Neural cell (in vitro differentiated cells): ENCODE measurements around the gene DCP1A. TPM values are rescaled to one million over a fixed set of nuclear protein-coding genes. Genes with fewer than 3 reads are reported as not detected.

Experiments
- H2AFZ ChIP-seq: fragments of 200-600, 300-800 bp; sonication (generic), shearing (Covaris generic); 2 replicates; pipeline ENCODE4 v1.6.0; 2014; ENCODE audit warnings: low read depth, mild to moderate bottlenecking, antibody characterized with exemption, low read length, moderate library complexity
- H3F3A ChIP-seq: fragments of 200-600 bp; shearing (Covaris generic); 2 replicates; pipeline ENCODE4 v1.6.1; 2016; ENCODE audit warnings: mild to moderate bottlenecking, moderate library complexity, mixed read lengths, antibody characterized with exemption, low read length; ENCODE audit not compliant: insufficient read depth, poor library complexity, severe bottlenecking
- H3K27ac ChIP-seq: fragments of 200-600, 300-800 bp; sonication (generic), shearing (Covaris generic); 2 replicates; pipeline ENCODE4 v1.5.1; 2014; ENCODE audit warnings: mild to moderate bottlenecking, low read length, moderate library complexity
- H3K27me3 ChIP-seq: fragments of 300-800, 200-600 bp; sonication (generic), shearing (Covaris generic); 2 replicates; pipeline ENCODE4 v1.6.0; 2014; ENCODE audit warnings: mild to moderate bottlenecking, low read depth, low read length, moderate library complexity; ENCODE audit not compliant: insufficient read depth
- H3K36me3 ChIP-seq: fragments of 300-800, 200-600 bp; sonication (generic), shearing (Covaris generic); 2 replicates; pipeline ENCODE4 v1.5.1; 2014; ENCODE audit warnings: mild to moderate bottlenecking, antibody characterized with exemption, low read length, moderate library complexity; ENCODE audit not compliant: insufficient read depth
- H3K4me2 ChIP-seq: fragments of 300-800, 200-600 bp; sonication (generic), shearing (Covaris generic); 2 replicates; pipeline ENCODE4 v1.6.0; 2014; ENCODE audit warnings: mild to moderate bottlenecking, low read length
- H3K4me3 ChIP-seq: fragments of 300-800, 200-600 bp; sonication (generic), shearing (Covaris generic); 2 replicates; pipeline ENCODE4 v1.5.1; 2014; ENCODE audit warnings: mild to moderate bottlenecking, low read length, moderate library complexity
- H3K79me2 ChIP-seq: fragments of 200-600 bp; shearing (Covaris generic); replicated peaks from 2 replicates; pipeline ENCODE4 v1.6.0; 2014; ENCODE audit warnings: mild to moderate bottlenecking, low read length, moderate library complexity; ENCODE audit not compliant: insufficient read depth
- H3K9ac ChIP-seq: fragments of 300-800, 200-600 bp; sonication (generic), shearing (Covaris generic); 2 replicates; pipeline ENCODE4 v1.6.1; 2016; ENCODE audit warnings: mild to moderate bottlenecking, low read length, mixed read lengths
- H3K9me2 ChIP-seq: fragments of 200-600 bp; shearing (Covaris generic); 2 replicates; pipeline ENCODE4 v1.6.1; 2016; ENCODE audit warnings: mild to moderate bottlenecking, low read length, mixed read lengths; ENCODE audit not compliant: insufficient read depth
- H3K9me3 ChIP-seq: fragments of 200-600, 300-800 bp; sonication (generic), shearing (Covaris generic); 2 replicates; pipeline ENCODE4 v1.6.1; 2016; ENCODE audit warnings: mild to moderate bottlenecking, mixed run types, low read length, moderate library complexity, mixed read lengths
- H4K20me1 ChIP-seq: fragments of 200-600 bp; shearing (Covaris generic); 2 replicates; pipeline ENCODE4 v1.6.1; 2016; ENCODE audit warnings: mild to moderate bottlenecking, mixed run types; ENCODE audit not compliant: insufficient read depth
- EP300 ChIP-seq: fragments of 450-650 bp; conservative IDR thresholded peaks from 2 replicates; pipeline ENCODE4 v1.6.1; 2014; ENCODE audit warnings: antibody characterized with exemption, mild to moderate bottlenecking, moderate library complexity; ENCODE audit not compliant: poor library complexity, severe bottlenecking
- EZH2 ChIP-seq: fragments of 200-600, 300-800 bp; shearing (Covaris generic), sonication (generic); IDR thresholded peaks from 2 replicates; pipeline ENCODE4 v1.6.1; 2014; ENCODE audit warnings: antibody characterized with exemption, low read length, borderline replicate concordance, mild to moderate bottlenecking; ENCODE audit not compliant: insufficient read depth, poor library complexity, severe bottlenecking
- MXI1 ChIP-seq: fragments of 450-650 bp; conservative IDR thresholded peaks from 2 replicates; pipeline ENCODE4 v1.6.1; 2014; ENCODE audit warnings: antibody characterized with exemption, mild to moderate bottlenecking; ENCODE audit not compliant: poor library complexity, severe bottlenecking
- POLR2AphosphoS5 ChIP-seq: IDR thresholded peaks from 2 replicates; pipeline ENCODE4 v1.6.1; 2012
- RAD21 ChIP-seq: fragments of 450-650 bp; conservative IDR thresholded peaks from 2 replicates; pipeline ENCODE4 v1.6.1; 2014; ENCODE audit warnings: antibody characterized with exemption, mild to moderate bottlenecking, moderate library complexity
- REST ChIP-seq: IDR thresholded peaks from 2 replicates; pipeline ENCODE4 v1.6.1; 2012; ENCODE audit warnings: borderline replicate concordance
- SMC3 ChIP-seq: fragments of 450-650 bp; conservative IDR thresholded peaks from 2 replicates; pipeline ENCODE4 v1.6.1; 2014; ENCODE audit warnings: antibody characterized with exemption, mild to moderate bottlenecking, moderate library complexity; ENCODE audit not compliant: poor library complexity
- TAF1 ChIP-seq: IDR thresholded peaks from 2 replicates; pipeline ENCODE4 v1.6.1; 2012; ENCODE audit warnings: low read depth
- polyA plus RNA-seq: library from polyadenylated mRNA; depleted of rRNA; stranded (reverse); fragments of >200 nt; gene quantifications from 2 replicates; pipeline ENCODE4 v1.2.3, GENCODE V29; 2014
- TF ChIP-seq, protein P1 (sequence below): fragments of 450-650 bp; IDR thresholded peaks from 2 replicates; pipeline ENCODE4 v1.5.1; 2014; ENCODE audit warnings: antibody characterized with exemption, mild to moderate bottlenecking, moderate library complexity; ENCODE audit not compliant: poor library complexity, severe bottlenecking

The DCP1A gene
- polyA plus RNA-seq, 1 donor from 2014 or later = 12.5 TPM

DNA sequence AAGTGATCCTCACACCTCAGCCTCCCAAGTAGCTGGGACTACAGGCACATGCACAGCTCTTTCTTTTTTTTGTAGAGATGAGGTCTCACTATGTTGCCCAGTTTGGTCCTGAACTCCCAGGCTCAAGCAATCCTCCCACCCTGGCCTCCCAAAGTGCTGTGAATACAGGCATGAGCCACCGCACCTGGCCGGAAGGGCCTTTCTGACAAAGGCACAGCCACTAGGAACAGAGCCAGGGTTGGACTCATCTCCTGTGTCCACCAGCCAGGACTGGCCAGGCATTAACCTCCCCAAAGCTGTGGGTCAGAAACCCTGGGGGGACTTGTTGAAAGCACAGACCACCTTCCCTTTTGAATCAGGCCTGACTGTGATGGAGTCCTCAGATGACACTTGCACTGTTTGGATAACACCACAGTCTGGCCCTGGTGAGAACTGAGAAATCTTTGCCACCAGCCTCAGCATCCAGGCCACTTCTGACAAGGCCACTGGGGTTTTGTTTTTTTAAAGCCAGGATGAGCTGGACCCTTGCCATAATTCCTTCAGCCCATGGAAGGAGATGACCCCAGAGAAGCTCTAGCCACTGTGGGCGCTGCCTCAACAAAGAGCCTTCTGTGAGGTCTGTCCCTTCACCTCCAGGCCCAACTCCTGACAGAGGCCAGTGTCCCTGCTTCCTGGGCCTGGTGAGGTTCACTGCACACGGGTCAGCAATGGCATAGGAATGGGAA lies 96.3 kb downstream of the DCP1A start:
- no peak overlapping the region for H3K9ac ChIP-seq
- H3K4me2 ChIP-seq = no peak overlapping the region
- TF ChIP-seq POLR2AphosphoS5 (no peak), EZH2 (no peak), EP300 (no peak), RAD21 (no peak), REST (no peak), SMC3 (no peak), MXI1 (no peak), TAF1 (no peak)
- TF ChIP-seq, protein P1, sequence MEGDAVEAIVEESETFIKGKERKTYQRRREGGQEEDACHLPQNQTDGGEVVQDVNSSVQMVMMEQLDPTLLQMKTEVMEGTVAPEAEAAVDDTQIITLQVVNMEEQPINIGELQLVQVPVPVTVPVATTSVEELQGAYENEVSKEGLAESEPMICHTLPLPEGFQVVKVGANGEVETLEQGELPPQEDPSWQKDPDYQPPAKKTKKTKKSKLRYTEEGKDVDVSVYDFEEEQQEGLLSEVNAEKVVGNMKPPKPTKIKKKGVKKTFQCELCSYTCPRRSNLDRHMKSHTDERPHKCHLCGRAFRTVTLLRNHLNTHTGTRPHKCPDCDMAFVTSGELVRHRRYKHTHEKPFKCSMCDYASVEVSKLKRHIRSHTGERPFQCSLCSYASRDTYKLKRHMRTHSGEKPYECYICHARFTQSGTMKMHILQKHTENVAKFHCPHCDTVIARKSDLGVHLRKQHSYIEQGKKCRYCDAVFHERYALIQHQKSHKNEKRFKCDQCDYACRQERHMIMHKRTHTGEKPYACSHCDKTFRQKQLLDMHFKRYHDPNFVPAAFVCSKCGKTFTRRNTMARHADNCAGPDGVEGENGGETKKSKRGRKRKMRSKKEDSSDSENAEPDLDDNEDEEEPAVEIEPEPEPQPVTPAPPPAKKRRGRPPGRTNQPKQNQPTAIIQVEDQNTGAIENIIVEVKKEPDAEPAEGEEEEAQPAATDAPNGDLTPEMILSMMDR = no peak

GRCh38 chr3:53250453-53250852 lies 96.9 kb downstream of the DCP1A start:
- no peak for TF ChIP-seq POLR2AphosphoS5
- TF ChIP-seq EP300 = no peak
- no peak for TF ChIP-seq MXI1
- TF ChIP-seq RAD21 = no peak
- no peak for TF ChIP-seq SMC3
- no peak for TF ChIP-seq TAF1
- TF ChIP-seq REST = no peak
- TF ChIP-seq EZH2 = no peak
- TF ChIP-seq, protein P1 = no peak
- Histone ChIP-seq H3K4me3 (no peak overlapping the region), H3K27me3 (no peaks in the 10 kb centered on the region), H3K9me2 (no peaks in the 10 kb centered on the region), H3F3A (no peaks in the 10 kb centered on the region), H3K4me2 (no peak overlapping the region), H3K36me3 (no peaks in the 10 kb centered on the region), H3K9me3 (no peaks in the 10 kb centered on the region), H2AFZ (no peak overlapping the region), H4K20me1 (no peaks in the 10 kb centered on the region), H3K79me2 (peaks cover 66% of the 10 kb centered on the region), H3K27ac (no peak overlapping the region), H3K9ac (no peak overlapping the region)

More for the DNA sequence above, 96.3 kb downstream of the DCP1A start:
- H3F3A ChIP-seq = no peaks in the 10 kb centered on the region
- H2AFZ ChIP-seq = no peak overlapping the region
- no peaks in the 10 kb centered on the region for H4K20me1 ChIP-seq
- H3K27me3 ChIP-seq = no peaks in the 10 kb centered on the region
- H3K36me3 ChIP-seq = no peaks in the 10 kb centered on the region
- H3K9me2 ChIP-seq = no peaks in the 10 kb centered on the region
- no peak overlapping the region for H3K27ac ChIP-seq
- H3K79me2 ChIP-seq = peaks cover 65% of the 10 kb centered on the region
- no peaks in the 10 kb centered on the region for H3K9me3 ChIP-seq
- H3K4me3 ChIP-seq = no peak overlapping the region
